Mesothelial cell of epicardium (in vitro differentiated cells): ENCODE results near the gene AMHR2. TPM values are rescaled to one million over a fixed set of nuclear protein-coding genes. Genes with fewer than 3 reads are reported as not detected.

Source experiments
- DNase-seq, 2 experiments: peaks; one replicate each; pipeline ENCODE4 v3.0.0; 2021; ENCODE audit warnings: low spot score in 2 of 2; ENCODE audit not compliant: unreplicated experiment in 2 of 2
- H3K27ac Mint-ChIP-seq: 2 replicates; pipeline ENCODE4 v1.8.0; 2021; ENCODE audit warnings: mixed read lengths
- H3K27me3 Mint-ChIP-seq: 2 replicates; pipeline ENCODE4 v1.8.0; 2021; ENCODE audit warnings: low read depth, mixed read lengths
- H3K36me3 Mint-ChIP-seq: 2 replicates; pipeline ENCODE4 v1.8.0; 2021; ENCODE audit warnings: mixed read lengths
- H3K4me1 Mint-ChIP-seq: 2 replicates; pipeline ENCODE4 v1.8.0; 2021; ENCODE audit warnings: mixed read lengths
- H3K4me3 Mint-ChIP-seq: 2 replicates; pipeline ENCODE4 v1.8.0; 2021; ENCODE audit warnings: mild to moderate bottlenecking, moderate library complexity, mixed read lengths
- H3K9me3 Mint-ChIP-seq: 2 replicates; pipeline ENCODE4 v1.8.0; 2021; ENCODE audit warnings: mixed read lengths
- total RNA-seq: library from RNA; stranded (reverse); gene quantifications from 3 replicates; pipeline ENCODE4 v1.2.1, GENCODE V29; 2021
- TF ChIP-seq, protein P1 (sequence below): fragments of 200-600 bp; sonication (generic); IDR thresholded peaks from one replicate; pipeline ENCODE4 v1.5.0; 2021; ENCODE audit warnings: antibody characterized with exemption; ENCODE audit not compliant: unreplicated experiment

AMHR2 gene
- total RNA-seq, 1 donor from 2014 or later = 11.1 TPM

DNA sequence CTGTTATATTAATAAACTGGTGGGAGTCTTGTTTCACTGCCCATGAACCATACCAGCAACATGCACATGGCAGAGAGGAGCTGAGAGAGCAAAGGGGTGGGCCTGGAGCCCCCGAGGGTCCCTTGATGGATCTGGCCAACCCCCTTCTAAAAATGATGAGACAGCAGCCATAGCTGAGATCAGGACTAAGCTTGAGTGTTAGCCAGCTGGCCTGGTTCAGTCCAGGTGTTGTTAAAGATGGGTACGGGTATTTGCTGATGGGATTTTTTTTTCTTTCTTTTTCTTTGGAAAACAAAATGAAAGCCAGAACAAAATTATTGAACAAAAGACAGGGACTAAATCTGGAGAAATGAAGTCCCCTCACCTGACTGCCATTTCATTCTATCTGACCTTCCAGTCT is 44.2 kb downstream of the AMHR2 start:
- DNase-seq = no peak
- H3K27me3 Mint-ChIP-seq = no peaks in the 10 kb centered on the region
- peaks cover 4% of the 10 kb centered on the region for H3K4me1 Mint-ChIP-seq
- no peak overlapping the region for H3K27ac Mint-ChIP-seq
- H3K36me3 Mint-ChIP-seq = peaks cover 57% of the 10 kb centered on the region
- no peaks in the 10 kb centered on the region for H3K9me3 Mint-ChIP-seq
- no peak overlapping the region for H3K4me3 Mint-ChIP-seq
- TF ChIP-seq, protein P1, sequence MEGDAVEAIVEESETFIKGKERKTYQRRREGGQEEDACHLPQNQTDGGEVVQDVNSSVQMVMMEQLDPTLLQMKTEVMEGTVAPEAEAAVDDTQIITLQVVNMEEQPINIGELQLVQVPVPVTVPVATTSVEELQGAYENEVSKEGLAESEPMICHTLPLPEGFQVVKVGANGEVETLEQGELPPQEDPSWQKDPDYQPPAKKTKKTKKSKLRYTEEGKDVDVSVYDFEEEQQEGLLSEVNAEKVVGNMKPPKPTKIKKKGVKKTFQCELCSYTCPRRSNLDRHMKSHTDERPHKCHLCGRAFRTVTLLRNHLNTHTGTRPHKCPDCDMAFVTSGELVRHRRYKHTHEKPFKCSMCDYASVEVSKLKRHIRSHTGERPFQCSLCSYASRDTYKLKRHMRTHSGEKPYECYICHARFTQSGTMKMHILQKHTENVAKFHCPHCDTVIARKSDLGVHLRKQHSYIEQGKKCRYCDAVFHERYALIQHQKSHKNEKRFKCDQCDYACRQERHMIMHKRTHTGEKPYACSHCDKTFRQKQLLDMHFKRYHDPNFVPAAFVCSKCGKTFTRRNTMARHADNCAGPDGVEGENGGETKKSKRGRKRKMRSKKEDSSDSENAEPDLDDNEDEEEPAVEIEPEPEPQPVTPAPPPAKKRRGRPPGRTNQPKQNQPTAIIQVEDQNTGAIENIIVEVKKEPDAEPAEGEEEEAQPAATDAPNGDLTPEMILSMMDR = no peak

DNA sequence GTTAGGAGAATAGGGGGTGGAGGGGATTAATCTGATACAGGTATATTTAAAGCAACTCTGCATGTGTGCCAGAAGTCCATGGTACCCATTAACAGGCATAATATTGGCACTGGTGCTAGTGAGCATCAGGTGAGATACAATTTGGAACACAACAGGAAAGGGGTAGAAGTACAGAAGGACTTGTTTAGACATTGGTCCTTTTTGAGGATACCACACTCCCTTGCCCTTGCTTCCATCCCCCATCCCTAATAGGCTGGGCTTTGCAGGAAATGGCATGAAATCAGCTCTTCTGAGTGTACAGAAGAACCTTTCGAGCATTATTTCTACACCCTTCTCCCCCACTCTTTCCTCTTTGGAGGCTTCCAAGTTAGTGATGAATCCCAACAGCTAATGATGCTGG is 44.6 kb downstream of the AMHR2 start:
- no peaks in the 10 kb centered on the region for H3K9me3 Mint-ChIP-seq
- no peak for DNase-seq
- peaks cover 54% of the 10 kb centered on the region for H3K36me3 Mint-ChIP-seq
- H3K4me1 Mint-ChIP-seq = peaks cover 4% of the 10 kb centered on the region
- H3K27me3 Mint-ChIP-seq = no peaks in the 10 kb centered on the region
- no peak overlapping the region for H3K27ac Mint-ChIP-seq
- TF ChIP-seq, protein P1 = no peak
- no peak overlapping the region for H3K4me3 Mint-ChIP-seq

DNA sequence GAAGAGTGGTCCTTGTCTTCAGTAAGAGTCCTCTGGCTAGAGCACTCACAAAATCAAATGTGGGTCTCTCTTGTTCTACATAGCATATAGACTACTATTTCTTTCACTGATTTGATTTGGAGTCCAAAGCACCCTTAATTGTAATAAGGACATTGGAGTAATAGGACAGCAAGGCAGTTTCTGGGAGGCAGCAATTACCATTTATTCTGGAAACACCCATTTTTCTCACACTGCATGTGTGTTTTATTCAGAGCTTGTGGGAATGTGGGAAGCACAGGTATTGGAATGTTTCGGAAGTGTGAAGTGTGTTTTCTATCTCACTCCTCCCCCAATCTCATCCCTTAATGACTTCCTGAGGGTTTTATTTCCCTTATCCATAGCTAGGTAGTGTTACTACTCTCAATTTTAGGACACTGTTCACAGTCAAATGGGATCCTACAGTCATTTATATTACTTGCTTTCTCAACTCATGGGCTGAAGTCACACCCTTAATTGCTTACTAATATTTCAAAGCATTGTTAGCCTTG is 48.5 kb downstream of the AMHR2 start:
- Mint-ChIP-seq H3K27ac (no peak overlapping the region), H3K27me3 (no peaks in the 10 kb centered on the region), H3K36me3 (peaks cover 62% of the 10 kb centered on the region), H3K4me3 (no peak overlapping the region), H3K4me1 (peaks cover 4% of the 10 kb centered on the region), H3K9me3 (no peaks in the 10 kb centered on the region)
- no peak for DNase-seq
- TF ChIP-seq, protein P1 = no peak

DNA sequence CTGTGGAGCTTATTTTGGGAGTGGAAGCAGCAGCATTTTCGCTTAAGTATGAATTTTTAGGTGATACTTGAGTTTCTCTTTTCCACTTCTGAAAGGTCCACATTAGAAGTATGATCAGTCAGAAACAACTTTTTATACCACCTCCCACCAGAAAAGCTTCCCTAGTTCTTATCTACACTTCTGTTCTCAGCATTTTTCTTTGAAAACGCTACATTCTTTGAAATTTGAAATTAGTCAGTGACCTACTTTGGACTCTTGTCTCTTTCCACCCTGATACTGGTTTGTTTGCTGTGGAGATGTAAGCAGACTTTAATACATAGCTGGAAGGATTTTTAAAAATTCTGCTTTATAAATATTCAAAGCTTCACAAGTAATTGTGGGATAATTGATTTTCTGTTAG is 50.4 kb downstream of the AMHR2 start:
- H3K27me3 Mint-ChIP-seq = no peaks in the 10 kb centered on the region
- TF ChIP-seq, protein P1 = no peak
- H3K9me3 Mint-ChIP-seq = no peaks in the 10 kb centered on the region
- peaks cover 50% of the 10 kb centered on the region for H3K36me3 Mint-ChIP-seq
- H3K27ac Mint-ChIP-seq = no peak overlapping the region
- no peak overlapping the region for H3K4me3 Mint-ChIP-seq
- peaks cover 4% of the 10 kb centered on the region for H3K4me1 Mint-ChIP-seq
- DNase-seq = no peak

DNA sequence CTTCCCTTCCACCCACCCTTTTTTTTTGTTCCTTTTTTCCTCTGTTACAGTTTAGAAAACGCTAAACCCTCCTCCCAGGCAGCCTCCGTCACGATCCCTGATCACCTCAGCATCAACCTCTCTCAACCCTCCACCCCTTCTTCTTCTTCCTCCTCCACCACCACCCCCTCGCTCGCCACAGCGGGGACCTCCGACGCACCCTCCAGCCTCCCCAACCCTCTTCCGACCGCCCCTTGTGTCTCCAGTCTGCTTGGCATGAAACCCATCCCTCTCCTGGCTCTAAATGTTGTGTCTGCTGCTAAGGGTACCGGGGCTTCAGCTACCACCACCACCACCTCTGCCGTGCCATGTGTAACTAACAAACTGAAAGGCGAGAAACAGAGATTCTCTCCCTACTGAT is 51.2 kb downstream of the AMHR2 start:
- H3K4me3 Mint-ChIP-seq = no peak overlapping the region
- H3K27ac Mint-ChIP-seq = peak overlapping the region; percentile 47
- no peaks in the 10 kb centered on the region for H3K27me3 Mint-ChIP-seq
- no peaks in the 10 kb centered on the region for H3K9me3 Mint-ChIP-seq
- no peak for DNase-seq
- TF ChIP-seq, protein P1 = no peak
- peaks cover 52% of the 10 kb centered on the region for H3K36me3 Mint-ChIP-seq
- H3K4me1 Mint-ChIP-seq = peaks cover 4% of the 10 kb centered on the region

DNA sequence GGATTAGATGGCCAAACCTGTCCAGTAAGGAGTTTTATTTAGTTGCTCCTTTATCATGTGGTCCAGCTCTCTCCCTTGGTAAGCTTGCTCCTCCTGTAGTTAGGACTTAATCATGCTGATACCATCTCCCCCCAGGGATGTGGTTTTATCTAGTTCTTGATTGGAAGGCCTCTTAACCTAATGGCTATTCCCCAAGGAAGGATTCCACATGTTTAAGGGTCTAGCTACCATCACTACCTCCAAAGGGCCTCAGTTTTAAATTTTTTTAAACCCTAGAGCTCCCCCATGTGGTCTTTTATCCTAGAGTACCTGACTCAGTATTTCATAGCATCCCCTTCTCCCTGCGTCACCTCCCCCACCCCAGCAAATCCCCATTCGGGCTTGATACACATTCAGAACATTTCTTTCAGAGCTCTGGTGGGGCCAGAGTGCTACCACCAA is 53.1 kb downstream of the AMHR2 start:
- Mint-ChIP-seq H3K27me3 (no peaks in the 10 kb centered on the region), H3K4me3 (no peak overlapping the region), H3K27ac (peak overlapping the region; percentile 34), H3K4me1 (peaks cover 4% of the 10 kb centered on the region), H3K9me3 (no peaks in the 10 kb centered on the region), H3K36me3 (peaks cover 43% of the 10 kb centered on the region)
- TF ChIP-seq, protein P1 = no peak
- DNase-seq = no peak
